ENCODE measurements around the gene CPNE7. TPM values are rescaled to one million over a fixed set of nuclear protein-coding genes. Genes with fewer than 3 reads are reported as not detected.

The CPNE7 gene
- total RNA-seq, 1 donor: 0.81 TPM

- no peak for DNase-seq (ENCODE audit: low read depth in 2 of 3, low spot score in 2 of 3)
These were observed 69.6 kb downstream of the CPNE7 start for GRCh38 chr16:89645122-89645521.

GRCh38 chr16:89646270-89646669, 70.7 kb downstream of the CPNE7 start:
- no peak for DNase-seq (ENCODE audit: low read depth in 2 of 3, low spot score in 2 of 3)

Small RNAs within 50 kb of the gene (small RNA-seq; reads per million reads assigned to genes)
- not detected for gene SNORD68

Other genes starting within 250 kb of the CPNE7 start
- gene ANKRD11, start 85.2 kb upstream of the CPNE7 start, total RNA-seq: 80.8 TPM
- gene SPG7, start 67.4 kb upstream of the CPNE7 start, total RNA-seq: 132 TPM
- 12,006 TPM for gene RPL13, start 15.1 kb upstream of the CPNE7 start, total RNA-seq
- gene DPEP1, start 37.9 kb downstream of the CPNE7 start, total RNA-seq: under 0.01 TPM
- gene CHMP1A, start 82.0 kb downstream of the CPNE7 start, total RNA-seq: 126 TPM
- gene SPATA33, start 82.1 kb downstream of the CPNE7 start, total RNA-seq: 2.7 TPM
- gene CDK10, start 110.9 kb downstream of the CPNE7 start, total RNA-seq: 39.6 TPM
- 37.7 TPM for gene SPATA2L, start 125.9 kb downstream of the CPNE7 start, total RNA-seq
- gene VPS9D1, start 145.1 kb downstream of the CPNE7 start, total RNA-seq: 5.1 TPM
- gene ZNF276, start 145.8 kb downstream of the CPNE7 start, total RNA-seq: 71.4 TPM
- 43.1 TPM for gene FANCA, start 240.9 kb downstream of the CPNE7 start, total RNA-seq

Data from hematopoietic multipotent progenitor cell (in vitro differentiated cells).